ENCODE measurements around the gene SLC8A3.

DNA sequence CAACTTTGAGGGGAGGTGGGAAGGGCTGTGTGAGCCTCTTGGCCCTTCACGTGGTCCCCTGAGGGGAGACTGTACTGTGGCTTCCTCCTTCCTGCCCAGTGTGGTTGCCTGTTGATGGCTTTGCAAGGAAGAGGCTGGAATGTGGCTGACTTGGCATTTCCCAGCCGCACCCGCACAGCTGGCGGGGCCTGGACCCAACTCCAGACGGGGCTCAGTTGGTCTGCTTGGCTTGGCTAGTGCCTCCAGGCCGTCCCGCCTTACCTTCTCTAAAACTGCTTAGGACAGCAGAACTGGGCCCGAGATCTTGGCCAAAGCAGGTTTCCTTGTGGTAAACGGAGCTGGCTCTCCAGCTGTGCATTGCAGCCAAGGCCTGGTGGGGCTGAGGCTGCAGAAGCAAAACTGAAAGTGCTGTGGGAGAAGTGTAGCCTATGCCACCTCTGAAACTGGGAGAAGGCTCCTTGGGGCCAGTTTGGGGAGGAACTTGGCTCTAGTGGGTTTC is 170.0 kb downstream of the SLC8A3 start:
- TF ChIP-seq POLR2AphosphoS5 (IDR thresholded peaks at IDR 0.05; ENCODE audit: insufficient read depth in 1 of 2, low read depth in 1 of 2) = no peak
- TF ChIP-seq POLR2A (IDR thresholded peaks at IDR 0.05) = no peak
